ENCODE measurements around the gene SOX2.

GRCh38 chr3:181718369-181718768, 6.6 kb downstream of the SOX2 start:
- TF ChIP-seq POLR2AphosphoS5 (IDR thresholded peaks at IDR 0.05) (no peak), CTCF (IDR thresholded peaks at IDR 0.05) (no peak), EP300 (IDR thresholded peaks at IDR 0.05) (no peak)

All from stomach (tissue), 4 donors.